HG03196 (cell line): Measurements from ENCODE around the gene DNAI1.
"Not testable (repeated sequence)": the region's sequence is repeated elsewhere in the genome, so short reads cannot be mapped to it uniquely, and the experiment has no call there.

ENCODE experiments used
- ATAC-seq: cut with Tn5 transposase; IDR thresholded peaks from one replicate; pipeline ENCODE4 v1.9.1; 2021; ENCODE audit not compliant: unreplicated experiment

DNAI1 gene

DNA sequence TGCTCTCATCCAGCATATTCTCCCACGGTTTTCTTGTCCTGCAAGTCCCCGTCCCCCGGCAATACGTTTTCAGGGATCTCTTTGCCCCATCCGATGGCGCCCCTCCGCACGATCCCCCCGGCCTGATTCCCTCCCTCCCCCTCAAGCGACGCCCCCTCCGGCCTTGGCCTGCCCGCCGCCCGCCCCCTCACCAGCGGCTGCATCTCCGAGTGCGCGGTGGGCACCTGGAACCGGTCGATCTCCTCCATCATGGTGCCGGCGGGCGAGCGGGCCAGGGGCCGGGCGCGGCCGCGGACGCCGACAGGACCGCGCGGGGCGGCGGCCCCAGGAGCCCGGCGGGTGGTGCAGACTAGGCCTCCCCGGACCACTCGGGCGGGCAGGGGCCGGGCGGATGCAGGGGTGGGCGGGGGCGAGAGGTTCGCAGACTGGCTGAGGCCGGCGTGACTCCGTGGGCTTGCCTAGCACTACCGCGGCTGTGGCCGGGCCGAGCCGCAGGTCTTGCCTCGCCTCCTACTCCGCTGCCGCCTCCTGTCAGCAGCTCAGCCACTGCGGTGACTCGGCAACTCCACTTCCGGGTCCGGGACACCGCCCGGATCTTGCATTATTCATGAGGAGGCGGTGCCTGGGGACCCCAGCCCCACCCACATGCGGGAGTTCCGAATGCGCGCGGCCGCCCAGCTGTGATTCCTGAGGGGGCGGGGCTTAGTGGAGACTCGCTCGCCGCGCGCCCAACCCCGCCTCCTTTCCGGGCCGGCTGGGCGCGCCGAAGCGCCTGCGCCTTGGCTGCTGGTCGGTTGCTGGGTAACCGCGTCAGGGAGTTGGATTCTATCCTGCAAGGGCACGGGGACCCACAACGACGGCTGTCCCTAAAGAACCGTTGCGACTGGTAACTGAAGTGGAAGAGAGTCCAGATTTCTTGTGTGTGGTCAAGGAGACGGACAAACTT, at the start of gene DNAI1, which contains the start of gene FAM219A:
TSS of gene DNAI1 (plus strand) at position 793 of the 946 bp plus-strand sequence. CDS start 201 bp downstream, outside the sequence.
TSS of gene FAM219A (minus strand) at position 558 of the 946 bp plus-strand sequence. CDS start at position 251, 307 bp downstream.
- peak; percentile 95 for ATAC-seq

DNA sequence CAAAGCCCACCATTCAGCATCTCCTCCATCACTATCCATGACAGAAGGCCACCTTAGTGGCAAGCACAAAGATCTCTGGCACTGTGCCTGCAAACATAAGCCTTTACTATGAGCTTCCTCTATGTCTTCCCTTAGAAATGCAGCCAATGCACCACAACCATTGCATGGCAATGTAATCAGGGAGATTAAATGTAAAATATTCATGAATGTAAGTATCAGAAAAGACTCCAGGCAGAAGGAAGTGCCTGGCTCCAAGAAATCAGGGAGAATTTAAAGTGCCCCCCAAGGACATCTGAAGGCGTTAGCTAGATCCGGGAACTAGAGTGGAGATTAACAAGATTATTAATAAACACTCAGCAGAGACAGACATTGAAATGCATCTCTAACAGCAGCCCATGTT, 49.5 kb upstream of the DNAI1 start:
- no peak for ATAC-seq

DNA sequence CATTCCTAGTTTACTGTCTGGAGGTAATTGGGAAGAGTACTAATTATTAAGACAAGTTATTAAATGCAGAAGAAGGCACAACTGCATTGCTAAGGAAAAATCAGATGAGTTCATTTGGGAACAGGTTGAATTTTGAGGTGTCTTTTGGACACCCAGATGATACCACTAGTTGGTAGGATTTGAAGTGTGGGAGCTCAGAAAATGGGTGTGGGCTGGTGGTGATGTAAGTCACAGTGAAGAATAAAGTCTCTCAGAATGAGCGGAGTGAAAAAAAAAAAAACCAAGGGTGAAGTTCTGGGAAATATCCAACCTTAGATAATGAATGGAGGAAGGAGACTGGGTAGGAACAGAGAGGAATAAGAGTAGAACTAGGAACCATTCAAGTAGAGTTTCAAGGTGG, 46.3 kb upstream of the DNAI1 start:
- no peak for ATAC-seq

DNA sequence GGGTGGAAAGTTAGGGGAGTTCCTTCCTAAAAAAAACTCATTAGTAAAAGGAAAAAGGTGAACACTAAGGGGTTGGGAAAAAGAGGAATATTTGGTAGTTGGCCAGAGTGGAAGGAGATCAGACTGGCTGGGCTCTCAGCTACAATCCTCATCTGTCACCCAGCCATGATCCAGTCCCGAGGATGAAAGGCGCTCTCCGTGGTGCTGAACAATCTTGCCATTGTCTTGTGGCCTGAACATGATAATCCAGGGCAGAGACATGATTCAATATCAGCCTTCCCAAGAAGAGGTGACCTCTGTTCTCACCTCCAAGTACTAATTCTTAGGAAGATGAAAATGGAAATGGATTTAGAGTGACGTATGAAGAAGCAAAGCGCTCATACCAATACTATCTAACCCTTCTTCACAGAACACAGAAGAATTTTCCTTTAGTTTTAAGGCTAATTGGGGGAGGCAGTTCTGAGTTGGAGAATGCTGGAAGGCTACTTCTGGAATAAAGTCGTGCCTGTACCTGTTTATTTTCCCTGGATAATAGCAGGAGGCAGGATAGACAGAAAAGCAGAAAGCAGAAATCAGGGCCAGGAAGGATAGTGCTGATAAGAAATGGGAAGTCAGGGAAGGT, 45.3 kb upstream of the DNAI1 start:
- no peak for ATAC-seq

DNA sequence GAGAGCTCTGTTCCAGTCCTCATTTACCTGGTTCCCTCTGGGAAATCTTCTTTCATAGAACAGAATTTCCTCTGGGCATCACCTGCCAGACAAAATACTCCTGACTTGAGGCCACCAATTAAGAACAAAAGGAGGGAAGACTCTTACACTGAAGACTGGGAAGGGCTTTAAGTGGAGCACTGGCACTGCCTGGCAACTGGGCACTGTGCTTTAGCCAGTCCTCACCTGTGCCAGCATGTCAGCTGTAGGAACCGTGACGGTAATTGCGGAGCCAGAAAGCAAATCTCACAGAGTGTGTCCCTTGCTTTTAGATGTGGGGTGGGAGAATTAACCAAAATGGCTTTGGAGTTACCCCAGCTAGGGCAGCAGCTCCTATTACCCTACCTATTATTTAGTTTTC, 40.9 kb upstream of the DNAI1 start:
- ATAC-seq: no peak

DNA sequence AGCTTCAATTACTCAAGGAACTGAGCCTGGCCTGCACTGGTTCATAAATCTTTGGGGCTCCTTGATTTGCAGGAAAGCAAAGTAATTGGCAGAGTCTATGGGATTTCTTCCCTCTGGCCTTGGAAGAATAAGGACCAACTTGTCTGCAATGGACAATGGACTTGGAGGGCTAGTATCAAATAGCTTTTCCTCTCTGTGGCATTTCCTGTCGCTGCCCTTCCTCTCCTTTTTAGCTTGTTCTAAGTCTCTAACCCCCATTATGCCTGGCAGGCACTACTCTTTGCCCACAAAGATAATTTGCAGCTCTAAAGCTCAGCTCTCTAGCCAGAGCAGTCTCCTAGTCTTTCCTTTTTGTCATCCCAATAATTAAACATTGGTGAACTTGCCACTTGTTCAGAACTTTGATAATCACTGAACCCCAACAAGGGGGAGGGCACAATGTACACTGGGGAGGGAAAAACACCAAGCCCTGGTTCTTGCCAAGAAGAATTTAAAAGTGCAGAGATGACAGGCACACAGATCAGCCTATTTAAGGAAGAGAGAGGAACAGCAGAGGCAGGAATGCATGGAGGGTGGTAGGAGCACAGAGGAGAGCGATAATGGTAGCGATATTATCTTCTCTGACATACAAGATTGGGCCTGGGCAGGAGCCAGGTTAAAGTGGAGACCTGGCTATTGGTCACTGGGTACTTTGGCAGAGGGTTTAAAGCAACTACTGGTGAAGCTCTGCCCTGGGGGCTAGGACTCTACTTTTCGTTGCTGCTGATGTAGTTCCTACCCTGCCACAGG, 38.7 kb upstream of the DNAI1 start:
- ATAC-seq: no peak

DNA sequence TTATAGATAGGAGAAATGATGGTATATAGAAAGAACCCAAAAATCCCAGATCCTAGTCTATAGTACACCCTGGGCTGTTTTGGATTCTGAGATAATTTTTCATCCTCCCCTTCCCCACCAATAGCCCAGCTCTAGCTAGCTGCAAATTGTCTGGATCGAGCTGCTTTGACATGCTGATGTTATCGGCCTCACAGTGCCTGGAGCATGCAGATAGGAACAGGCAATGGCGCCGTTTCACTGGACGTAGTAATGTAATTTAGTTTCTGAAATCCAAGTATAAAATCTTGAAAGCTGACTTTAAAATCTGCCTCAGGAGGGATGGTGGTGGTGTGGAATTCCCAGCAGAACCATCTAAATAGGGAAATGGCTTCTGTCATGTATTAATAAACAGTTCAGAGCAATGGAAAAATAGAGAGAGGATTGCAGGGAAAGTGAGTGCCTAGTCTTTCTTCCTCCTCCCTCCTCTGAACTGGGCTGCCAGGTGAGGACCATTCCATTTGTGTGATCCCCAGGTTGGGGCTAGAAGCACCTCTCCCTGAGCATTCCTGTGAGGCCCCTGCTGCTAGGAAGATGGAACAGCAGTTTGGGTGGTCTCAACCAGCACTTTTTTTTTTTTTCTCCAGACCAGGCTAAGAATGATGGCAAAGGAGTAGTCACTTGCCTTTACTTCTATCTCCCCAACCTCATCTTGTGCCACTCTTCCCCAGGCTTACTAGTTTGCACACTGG, 32.1 kb upstream of the DNAI1 start:
- no peak for ATAC-seq

DNA sequence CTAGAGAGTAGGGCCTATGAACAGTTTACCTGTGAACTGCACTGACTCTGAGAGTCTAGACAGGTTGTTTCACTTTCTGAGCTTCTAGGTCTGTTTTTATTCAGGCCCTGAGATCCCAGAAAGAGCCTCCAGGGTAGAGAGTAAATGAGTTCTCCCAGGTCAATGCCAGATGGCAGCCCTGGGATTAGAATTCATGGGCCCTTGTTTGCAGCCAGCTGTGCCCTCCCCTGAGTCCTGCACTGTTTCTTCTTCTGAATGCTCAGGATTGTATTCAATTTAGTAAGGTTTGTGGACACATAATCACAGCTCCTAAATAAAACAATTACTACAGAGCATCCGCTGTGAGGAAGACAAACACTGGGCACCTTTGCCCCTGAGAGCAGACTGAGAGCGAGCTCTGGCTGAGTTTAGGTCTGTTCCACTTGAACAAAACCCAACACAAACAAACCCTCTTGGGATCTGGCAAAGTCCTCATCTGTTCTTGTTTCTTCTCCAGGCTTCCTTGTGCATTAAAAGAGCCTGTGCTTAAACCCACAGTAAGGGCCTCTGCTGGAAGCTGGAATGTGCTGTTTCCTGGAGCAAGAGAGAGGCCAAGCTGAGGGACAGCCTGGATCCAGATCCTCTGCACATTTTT, 30.2 kb upstream of the DNAI1 start:
- ATAC-seq: no peak

DNA sequence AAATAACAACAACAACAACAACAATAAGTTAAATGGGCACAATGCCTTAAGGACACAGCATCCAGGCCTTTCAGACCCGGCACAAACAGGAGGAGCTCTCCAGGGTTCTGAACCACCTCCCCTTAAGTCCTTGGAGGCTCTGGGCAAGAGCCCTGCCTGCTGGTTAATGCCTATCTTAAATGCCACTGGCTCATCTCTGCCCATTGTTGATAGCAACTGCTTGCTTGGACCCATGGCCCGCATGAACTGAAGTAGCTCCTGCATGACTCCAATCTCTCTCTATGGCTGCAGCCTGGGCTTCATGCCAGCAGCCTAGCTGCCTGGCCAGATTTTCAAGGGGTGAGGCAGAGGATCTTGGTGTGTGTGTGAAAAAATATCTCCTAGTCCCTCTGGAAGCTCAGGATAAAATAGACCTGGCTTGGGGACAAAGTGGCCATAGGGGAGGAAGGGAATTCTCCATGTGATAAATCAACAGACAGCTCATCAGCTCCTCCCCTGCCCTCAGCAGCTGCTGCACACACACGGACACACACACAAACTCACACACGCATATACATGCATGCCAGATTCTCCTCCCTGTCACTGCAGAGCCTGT, 27.7 kb upstream of the DNAI1 start:
- ATAC-seq: no peak

DNA sequence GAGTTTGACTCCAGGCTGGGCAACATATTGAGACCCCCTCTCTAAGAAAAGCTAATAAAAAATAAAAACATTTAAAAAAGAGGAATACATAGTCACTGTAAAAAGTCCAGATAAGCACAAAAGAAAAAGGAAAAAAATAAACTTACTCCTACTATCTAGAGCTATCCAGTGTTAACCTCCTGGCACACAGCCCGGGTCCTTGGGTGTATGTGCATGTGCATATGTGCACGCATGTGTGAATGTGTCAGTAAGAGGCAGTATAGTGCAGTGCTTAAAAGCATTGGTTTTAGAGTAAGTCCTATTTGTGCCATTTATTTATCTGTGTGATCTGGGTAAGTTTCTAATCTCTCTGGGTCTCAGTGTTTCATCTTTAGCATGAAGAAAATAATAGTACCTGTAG, 26.9 kb upstream of the DNAI1 start:
- no peak for ATAC-seq

DNA sequence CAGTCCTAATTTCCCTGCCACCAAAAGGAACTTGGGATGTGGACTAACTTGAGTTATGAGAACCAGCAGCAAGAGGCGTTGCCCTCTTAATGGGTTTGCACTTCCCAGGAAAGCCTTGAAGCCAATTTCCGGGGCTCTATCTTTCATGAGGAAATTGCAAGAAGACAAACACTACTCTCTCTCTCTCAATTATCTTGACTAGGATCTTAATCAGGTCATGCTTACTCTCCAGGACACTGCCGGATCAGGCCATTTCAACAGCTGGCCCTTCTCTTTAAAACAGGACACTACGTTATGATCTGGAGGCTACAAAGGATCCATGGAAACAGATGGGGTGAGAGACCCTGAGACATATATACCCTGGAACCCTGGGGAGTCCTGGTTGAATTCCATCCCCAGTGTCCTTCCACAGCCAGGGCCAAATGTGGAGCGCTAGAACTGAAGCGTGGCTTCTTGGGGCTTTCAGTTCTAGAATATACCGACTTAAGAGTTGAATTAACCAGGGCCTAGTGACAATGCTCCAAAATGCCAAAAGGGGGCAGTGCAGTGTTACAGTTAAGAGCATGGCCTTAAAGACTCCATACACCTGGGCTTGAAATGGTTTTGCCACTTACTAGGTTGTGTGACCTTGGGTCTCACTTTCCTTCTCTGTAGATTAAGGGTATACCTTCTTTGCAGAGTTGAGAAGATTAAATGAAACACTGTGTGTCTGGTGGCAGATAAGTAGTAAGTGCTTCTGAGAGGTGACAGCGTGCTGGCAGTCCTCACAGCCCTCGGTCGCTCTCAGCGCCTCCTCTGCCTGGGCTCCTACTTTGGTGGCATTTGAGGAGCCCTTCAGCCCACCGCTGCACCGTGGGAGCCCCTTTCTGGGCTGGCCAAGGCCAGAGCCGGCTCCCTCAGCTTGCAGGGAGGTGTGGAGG, 21.3 kb upstream of the DNAI1 start:
- ATAC-seq: no peak

DNA sequence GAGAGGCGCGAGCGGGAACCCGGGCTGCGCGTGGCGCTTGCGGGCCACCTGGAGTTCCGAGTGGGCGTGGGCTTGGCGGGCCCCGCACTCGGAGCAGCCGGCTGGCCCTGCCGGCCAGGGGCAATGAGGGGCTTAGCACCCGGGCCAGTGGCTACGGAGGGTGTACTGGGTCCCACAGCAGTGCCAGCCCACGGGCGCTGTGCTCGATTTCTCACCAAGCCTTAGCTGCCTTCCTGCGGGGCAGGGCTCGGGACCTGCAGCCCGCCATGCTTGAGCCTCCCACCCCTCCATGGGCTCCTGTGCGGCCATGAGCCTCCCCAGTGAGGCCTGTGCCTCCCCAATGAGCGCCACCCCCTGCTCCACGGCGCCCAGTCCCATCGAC, 20.7 kb upstream of the DNAI1 start:
- not testable (repeated sequence) for ATAC-seq

DNA sequence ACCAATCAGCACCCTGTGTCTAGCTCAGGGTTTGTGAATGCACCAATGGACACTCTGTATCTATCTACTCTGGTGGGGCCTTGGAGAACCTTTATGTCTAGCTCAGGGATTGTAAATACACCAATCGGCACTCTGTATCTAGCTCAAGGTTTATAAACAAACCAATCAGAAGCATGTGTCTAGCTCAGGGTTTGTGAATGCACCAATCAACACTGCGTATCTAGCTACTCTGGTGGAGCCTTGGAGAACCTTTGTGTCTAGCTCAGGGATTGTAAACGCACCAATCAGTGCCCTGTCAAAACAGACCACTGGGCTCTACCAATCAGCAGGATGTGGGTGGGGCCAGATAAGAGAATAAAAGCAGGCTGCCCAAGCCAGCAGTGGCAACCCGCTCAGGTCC, 20.1 kb upstream of the DNAI1 start:
- not testable (repeated sequence) for ATAC-seq

DNA sequence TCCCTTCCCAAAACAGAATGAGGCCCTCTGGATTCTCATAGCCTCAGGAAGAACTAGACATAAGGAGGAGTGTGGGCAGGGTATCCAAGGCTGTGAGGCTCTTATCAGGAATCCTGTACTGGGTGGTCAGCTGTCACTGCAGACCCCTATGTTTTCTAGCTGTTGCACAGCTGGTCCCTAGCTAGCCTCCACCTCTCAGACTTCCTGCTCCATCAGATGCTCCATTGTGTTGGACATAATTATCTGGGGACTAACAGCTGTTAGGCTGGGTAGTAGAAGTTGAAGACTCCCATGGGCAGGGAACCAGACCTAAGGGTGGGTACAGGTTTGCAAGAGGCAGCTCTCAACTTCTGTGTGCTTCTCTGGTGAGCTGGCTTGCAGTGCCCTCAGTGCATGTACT, 18.6 kb upstream of the DNAI1 start:
- no peak for ATAC-seq

DNA sequence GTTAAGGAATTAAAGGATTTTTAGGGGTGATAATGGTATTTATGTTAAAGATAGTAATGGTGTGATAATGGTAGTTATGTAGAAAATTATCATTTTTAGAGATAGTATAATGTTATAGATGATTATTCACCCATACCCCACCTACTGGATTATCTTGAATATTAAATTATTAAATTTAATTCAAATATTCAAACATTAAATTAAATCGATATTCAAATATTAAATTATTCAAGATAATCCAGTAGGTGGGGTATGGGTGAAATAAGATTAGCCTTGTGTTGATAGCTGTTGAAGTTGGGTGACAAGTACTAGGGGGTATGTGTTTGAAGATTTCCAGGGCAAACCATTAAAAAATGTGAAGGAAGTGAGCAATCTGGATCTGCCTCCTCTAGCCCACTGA, 15.8 kb upstream of the DNAI1 start:
- no peak for ATAC-seq

DNA sequence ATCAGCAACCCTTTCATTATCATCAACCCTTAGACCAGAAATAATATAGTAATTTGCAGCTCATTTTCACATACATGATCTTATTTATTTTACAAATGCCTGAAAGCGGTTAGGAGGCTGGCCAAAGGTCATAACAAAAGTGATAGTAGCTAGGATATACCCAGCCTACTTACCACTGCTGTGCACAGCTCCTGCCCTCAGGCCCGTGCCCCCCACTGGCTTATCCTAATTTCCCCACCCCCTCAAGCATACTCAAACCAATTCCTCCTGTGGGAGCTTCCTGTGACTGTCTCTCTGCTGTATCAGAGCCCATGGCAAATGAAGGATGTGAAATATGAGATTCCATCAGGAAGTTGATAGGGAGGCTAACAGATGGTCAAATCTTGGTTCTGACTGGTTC, 15.1 kb upstream of the DNAI1 start:
- ATAC-seq: no peak

DNA sequence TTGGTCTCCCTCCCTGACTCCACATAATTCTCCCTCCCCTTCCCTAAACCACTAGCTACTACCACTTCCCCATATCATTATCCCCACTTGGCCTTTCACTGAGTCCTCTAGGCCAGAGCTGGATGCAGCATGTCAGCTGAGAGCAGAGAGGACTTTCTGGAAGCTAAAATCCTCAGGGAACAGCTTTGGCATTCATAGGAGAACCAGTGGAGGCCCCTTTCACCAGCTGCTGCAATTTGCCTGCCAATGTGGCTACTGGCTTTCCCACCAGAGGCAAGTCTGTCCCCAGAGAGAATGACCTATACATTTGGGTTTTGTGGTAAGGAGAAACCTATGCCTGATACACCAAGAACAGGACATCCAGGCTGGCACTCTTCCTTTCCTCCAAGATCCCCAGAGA, 14.6 kb upstream of the DNAI1 start:
- no peak for ATAC-seq

DNA sequence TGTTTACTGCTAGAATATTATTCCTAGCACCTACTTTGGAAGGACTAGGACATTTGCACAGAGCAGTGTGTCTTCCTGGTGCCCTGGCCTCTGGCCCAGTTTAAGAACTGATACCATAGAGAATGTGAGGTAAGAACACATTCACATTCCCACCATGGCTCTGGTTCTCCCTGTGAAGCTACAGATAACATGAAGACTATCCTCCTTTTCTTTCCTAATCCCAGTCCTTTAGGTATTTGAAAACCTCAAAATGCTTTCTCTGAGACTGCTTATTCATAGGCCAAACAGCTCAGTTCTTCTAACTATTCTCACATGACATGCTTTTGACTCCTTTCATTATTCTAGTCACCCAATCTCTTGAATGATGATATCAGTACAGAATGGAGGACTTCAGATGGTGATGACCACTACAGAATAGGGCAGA, 12.1 kb upstream of the DNAI1 start:
- ATAC-seq: no peak

DNA sequence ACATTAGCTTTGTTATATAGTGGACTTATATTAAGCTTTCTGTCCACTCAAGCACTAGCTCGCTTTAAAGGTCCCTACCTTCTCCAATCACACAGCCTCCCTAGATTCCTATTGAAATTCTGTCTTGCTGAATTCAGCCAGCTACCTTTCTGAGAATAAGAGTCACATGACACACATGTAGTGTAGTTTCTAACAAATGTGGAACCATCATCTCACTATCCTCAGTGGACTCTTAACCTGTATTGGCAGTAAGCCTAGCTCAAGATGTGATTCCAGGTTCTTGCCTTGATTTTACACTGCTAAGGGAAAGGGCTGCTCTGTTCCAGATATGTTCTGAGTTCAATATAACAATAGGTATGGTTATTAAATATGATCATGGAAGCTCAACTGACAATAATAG, 11.7 kb upstream of the DNAI1 start:
- no peak for ATAC-seq
